ENCODE results near the gene BLOC1S1. TPM values are rescaled to one million over a fixed set of nuclear protein-coding genes. Genes with fewer than 3 reads are reported as not detected.
A peak's percentile ranks its signal among the peaks of the same experiment; 100 is the strongest.

BLOC1S1 gene
- total and polyA plus RNA-seq, 9 of the 15 experiments (the other 6 are each of a cell fraction or from before 2014, with no cell fraction given) = 75.2 to 161 (median 98.8) TPM

DNA sequence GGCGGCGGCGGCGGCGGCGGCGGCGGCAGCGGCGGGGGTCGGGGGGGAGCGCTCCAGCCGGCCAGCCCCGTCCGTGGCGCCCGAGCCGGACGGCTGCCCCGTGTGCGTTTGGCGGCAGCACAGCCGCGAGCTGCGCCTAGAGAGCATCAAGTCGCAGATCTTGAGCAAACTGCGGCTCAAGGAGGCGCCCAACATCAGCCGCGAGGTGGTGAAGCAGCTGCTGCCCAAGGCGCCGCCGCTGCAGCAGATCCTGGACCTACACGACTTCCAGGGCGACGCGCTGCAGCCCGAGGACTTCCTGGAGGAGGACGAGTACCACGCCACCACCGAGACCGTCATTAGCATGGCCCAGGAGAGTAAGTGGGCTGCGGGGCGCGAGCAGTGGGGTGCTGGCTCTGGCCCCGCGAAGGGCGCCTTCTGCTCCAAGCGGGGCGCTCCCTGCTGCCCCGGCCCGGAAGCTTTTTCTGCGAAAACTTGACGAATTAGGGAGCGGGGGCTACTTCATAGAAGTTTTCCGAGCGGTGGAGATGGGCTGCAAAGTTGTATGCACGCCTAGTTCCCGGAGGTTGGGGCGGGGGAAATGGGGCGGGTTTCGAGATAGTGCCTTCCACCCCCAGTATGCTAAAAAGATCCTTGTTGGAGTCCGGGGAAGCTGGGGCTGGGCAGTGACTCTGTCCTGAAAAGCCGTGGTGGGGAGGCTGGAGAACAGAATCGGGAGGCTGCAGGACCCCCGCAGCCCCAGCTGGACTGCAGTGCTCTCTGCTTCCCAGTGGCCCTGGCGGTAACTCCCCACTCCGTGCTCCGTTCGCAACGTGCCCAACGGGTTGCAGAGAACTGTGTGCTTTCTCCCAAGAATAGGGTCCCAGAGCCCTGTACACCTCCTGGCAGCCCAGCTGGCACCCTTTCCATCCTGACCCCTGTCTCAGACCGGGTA is 27.8 kb downstream of the BLOC1S1 start (continued):
- TF ChIP-seq, protein P1, sequence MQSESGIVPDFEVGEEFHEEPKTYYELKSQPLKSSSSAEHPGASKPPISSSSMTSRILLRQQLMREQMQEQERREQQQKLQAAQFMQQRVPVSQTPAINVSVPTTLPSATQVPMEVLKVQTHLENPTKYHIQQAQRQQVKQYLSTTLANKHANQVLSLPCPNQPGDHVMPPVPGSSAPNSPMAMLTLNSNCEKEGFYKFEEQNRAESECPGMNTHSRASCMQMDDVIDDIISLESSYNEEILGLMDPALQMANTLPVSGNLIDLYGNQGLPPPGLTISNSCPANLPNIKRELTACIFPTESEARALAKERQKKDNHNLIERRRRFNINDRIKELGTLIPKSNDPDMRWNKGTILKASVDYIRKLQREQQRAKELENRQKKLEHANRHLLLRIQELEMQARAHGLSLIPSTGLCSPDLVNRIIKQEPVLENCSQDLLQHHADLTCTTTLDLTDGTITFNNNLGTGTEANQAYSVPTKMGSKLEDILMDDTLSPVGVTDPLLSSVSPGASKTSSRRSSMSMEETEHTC (IDR thresholded peaks at IDR 0.05) = no peak
- peak in 1 of 2 experiments; percentile 32; a peak in 1 of 4 replicates for TF ChIP-seq RAD21 (CRISPR knock-in tag; conservative IDR thresholded peaks at IDR 0.05 in 1 of 2, IDR thresholded peaks at IDR 0.05 in 1 of 2)
- no peak for TF ChIP-seq ZNF184 (CRISPR knock-in tag; IDR thresholded peaks at IDR 0.05)
- no peak for TF ChIP-seq ZNF124 (CRISPR knock-in tag; IDR thresholded peaks at IDR 0.05)
- TF ChIP-seq, protein P2, sequence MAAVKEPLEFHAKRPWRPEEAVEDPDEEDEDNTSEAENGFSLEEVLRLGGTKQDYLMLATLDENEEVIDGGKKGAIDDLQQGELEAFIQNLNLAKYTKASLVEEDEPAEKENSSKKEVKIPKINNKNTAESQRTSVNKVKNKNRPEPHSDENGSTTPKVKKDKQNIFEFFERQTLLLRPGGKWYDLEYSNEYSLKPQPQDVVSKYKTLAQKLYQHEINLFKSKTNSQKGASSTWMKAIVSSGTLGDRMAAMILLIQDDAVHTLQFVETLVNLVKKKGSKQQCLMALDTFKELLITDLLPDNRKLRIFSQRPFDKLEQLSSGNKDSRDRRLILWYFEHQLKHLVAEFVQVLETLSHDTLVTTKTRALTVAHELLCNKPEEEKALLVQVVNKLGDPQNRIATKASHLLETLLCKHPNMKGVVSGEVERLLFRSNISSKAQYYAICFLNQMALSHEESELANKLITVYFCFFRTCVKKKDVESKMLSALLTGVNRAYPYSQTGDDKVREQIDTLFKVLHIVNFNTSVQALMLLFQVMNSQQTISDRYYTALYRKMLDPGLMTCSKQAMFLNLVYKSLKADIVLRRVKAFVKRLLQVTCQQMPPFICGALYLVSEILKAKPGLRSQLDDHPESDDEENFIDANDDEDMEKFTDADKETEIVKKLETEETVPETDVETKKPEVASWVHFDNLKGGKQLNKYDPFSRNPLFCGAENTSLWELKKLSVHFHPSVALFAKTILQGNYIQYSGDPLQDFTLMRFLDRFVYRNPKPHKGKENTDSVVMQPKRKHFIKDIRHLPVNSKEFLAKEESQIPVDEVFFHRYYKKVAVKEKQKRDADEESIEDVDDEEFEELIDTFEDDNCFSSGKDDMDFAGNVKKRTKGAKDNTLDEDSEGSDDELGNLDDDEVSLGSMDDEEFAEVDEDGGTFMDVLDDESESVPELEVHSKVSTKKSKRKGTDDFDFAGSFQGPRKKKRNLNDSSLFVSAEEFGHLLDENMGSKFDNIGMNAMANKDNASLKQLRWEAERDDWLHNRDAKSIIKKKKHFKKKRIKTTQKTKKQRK (IDR thresholded peaks at IDR 0.05; ENCODE audit: borderline replicate concordance, low read depth, low read length) = no peak
- TF ChIP-seq, protein P3, sequence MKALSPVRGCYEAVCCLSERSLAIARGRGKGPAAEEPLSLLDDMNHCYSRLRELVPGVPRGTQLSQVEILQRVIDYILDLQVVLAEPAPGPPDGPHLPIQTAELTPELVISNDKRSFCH (CRISPR knock-in tag; IDR thresholded peaks at IDR 0.05) = no peak
- TF ChIP-seq, protein P3 (tag; IDR thresholded peaks at IDR 0.05) = no peak
- peak; percentile 58; the same call in 1 of the 2 replicates for TF ChIP-seq CBX1 (IDR thresholded peaks at IDR 0.05; ENCODE audit: low read depth)
- TF ChIP-seq, protein P4, sequence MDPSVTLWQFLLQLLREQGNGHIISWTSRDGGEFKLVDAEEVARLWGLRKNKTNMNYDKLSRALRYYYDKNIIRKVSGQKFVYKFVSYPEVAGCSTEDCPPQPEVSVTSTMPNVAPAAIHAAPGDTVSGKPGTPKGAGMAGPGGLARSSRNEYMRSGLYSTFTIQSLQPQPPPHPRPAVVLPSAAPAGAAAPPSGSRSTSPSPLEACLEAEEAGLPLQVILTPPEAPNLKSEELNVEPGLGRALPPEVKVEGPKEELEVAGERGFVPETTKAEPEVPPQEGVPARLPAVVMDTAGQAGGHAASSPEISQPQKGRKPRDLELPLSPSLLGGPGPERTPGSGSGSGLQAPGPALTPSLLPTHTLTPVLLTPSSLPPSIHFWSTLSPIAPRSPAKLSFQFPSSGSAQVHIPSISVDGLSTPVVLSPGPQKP (CRISPR knock-in tag; IDR thresholded peaks at IDR 0.05) = no peak
- no peak for TF ChIP-seq TARDBP (IDR thresholded peaks at IDR 0.05)
- TF ChIP-seq, protein P5, sequence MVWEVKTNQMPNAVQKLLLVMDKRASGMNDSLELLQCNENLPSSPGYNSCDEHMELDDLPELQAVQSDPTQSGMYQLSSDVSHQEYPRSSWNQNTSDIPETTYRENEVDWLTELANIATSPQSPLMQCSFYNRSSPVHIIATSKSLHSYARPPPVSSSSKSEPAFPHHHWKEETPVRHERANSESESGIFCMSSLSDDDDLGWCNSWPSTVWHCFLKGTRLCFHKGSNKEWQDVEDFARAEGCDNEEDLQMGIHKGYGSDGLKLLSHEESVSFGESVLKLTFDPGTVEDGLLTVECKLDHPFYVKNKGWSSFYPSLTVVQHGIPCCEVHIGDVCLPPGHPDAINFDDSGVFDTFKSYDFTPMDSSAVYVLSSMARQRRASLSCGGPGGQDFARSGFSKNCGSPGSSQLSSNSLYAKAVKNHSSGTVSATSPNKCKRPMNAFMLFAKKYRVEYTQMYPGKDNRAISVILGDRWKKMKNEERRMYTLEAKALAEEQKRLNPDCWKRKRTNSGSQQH (CRISPR knock-in tag; IDR thresholded peaks at IDR 0.05) = no peak
- no peak for TF ChIP-seq NFE2 (IDR thresholded peaks at IDR 0.05; ENCODE audit: low read depth)
- TF ChIP-seq RBM15 (IDR thresholded peaks at IDR 0.05; ENCODE audit: insufficient read depth, low read length) = no peak
- TF ChIP-seq CCAR2 (IDR thresholded peaks at IDR 0.05; ENCODE audit: low read depth, low read length) = no peak
- TF ChIP-seq BDP1 (IDR thresholded peaks at IDR 0.05; ENCODE audit: insufficient read depth, insufficient read length) = no peak
- TF ChIP-seq TEAD2 (tag; IDR thresholded peaks at IDR 0.05) = no peak
- TF ChIP-seq MYNN (IDR thresholded peaks at IDR 0.05) = no peak
- no peak for TF ChIP-seq MYNN (CRISPR knock-in tag; IDR thresholded peaks at IDR 0.05)
- TF ChIP-seq BACH1 (tag; IDR thresholded peaks at IDR 0.05) = no peak
